GM19099 (cell line): ENCODE results near the gene CLIC2.
A peak's percentile ranks its signal among the peaks of the same experiment; 100 is the strongest.
"Not testable (repeated sequence)": the region's sequence is repeated elsewhere in the genome, so short reads cannot be mapped to it uniquely, and the experiment has no call there.

Source experiments
- POLR2A ChIP-seq: IDR thresholded peaks from 3 replicates; pipeline ENCODE4 v1.6.1; 2011; ENCODE audit warnings: low read depth; ENCODE audit not compliant: insufficient read length; ENCODE audit errors: extremely low read depth

CLIC2 gene

GRCh38 chrX:155334486-155335336 is at the start of gene CLIC2:
Gene CLIC2, minus strand, starts transcription at chrX:155334614. Its CDS starts 187 bp downstream, at chrX:155334427.
- no peak for TF ChIP-seq POLR2A

DNA sequence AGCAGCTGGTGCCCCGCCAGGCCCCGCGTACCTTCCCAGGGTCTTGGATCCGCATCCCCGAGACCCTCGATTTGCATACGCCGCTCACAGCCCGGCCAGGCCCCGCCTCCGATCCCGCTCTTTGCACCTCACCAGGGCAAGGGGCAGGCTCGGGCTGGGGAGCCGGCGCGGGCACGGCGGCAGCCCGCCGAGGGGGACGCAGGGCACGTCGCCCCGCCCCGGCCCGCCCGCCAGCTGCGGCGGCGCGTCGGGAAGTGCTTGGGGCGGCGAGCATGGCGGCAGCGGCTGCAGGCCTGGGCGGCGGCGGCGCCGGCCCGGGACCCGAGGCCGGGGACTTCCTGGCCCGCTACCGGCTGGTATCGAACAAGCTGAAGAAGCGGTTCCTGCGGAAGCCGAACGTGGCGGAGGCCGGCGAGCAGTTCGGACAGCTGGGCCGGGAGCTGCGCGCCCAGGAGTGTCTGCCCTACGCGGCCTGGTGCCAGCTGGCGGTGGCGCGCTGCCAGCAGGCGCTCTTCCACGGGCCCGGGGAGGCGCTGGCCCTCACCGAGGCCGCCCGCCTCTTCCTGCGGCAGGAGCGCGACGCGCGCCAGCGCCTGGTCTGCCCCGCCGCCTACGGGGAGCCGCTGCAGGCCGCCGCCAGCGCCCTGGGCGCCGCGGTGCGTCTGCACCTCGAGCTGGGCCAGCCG is 47.6 kb upstream of the CLIC2 start, which contains the start of gene F8A2:
Gene F8A2, plus strand, starts transcription at position 253 of the 686 bp plus-strand sequence. Its CDS starts 20 bp downstream, at position 273.
- not testable (repeated sequence) for TF ChIP-seq POLR2A

- no peak for TF ChIP-seq POLR2A
Measured at GRCh38 chrX:155333544-155334100, 792 bp downstream of the CLIC2 start.

DNA sequence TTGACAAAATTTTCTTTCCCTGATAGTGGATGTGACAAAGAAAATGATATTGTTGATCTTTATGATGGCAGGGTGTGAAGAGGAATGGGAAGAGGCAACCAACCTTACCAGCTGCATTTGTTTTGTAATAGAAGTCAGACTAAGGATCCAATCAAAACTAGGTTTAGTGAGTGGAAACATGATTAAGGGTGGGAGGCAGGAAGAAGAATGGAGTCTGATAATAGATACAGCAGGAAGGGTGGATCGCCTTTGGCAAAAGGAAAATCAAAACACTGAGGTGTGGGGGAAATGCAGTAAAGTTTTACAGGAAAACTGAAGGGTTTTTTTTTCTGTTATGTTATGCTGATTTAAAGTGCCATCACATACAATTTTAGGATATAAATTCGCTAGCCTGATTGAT is 3.4 kb downstream of the CLIC2 start:
- TF ChIP-seq POLR2A: no peak

DNA sequence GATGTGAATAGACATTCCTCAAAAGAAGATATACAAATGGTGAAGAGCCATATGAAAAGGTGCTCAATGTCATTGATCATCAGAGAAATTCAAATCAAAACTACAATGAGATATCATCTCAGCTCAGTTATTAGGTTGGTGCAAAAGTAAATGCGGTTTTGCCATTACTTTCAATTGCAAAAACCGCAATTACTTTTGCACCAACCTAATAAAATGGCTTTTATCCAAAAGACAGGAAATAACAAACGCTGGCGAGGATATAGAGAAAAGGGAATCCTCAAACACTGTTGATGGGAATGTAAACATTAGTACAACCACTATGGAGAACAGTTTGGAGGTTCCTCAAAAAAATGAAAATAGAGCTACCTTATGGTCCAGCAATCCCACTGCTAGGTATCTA is 5.1 kb downstream of the CLIC2 start:
- no peak for TF ChIP-seq POLR2A

- TF ChIP-seq POLR2A: no peak
Measured at GRCh38 chrX:155326610-155327009, 7.8 kb downstream of the CLIC2 start.

GRCh38 chrX:155314260-155314659 is 20.2 kb downstream of the CLIC2 start:
- TF ChIP-seq POLR2A: no peak

- TF ChIP-seq POLR2A: no peak
Measured at GRCh38 chrX:155313766-155314165, 20.6 kb downstream of the CLIC2 start.

DNA sequence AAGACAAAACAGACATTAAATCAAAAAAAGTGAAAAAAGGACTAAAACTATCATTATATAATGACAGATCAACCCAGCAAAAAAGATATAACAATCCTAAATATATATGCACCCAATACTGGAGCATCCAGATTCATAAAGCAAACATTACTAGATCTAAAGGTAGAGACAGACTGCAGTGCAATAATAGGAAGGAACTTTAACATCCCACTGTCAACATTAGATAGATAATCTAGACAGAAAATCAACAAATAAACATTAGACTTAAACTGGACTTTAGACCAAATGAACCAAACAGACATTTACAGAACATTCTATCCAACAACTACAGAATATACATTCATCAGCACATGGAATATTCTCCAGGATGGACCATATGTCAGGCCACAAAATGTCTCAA is 40.6 kb downstream of the CLIC2 start:
- no peak for TF ChIP-seq POLR2A

- TF ChIP-seq POLR2A: no peak
Measured at GRCh38 chrX:155279873-155280272, 54.5 kb downstream of the CLIC2 start.

GRCh38 chrX:155270969-155271368 is 63.4 kb downstream of the CLIC2 start:
- TF ChIP-seq POLR2A: no peak

GRCh38 chrX:155266439-155266838 is 68.0 kb downstream of the CLIC2 start:
- no peak for TF ChIP-seq POLR2A

GRCh38 chrX:155263854-155264628 is 70.4 kb downstream of the CLIC2 start, which contains the start of gene RAB39B:
Gene RAB39B, minus strand, starts transcription at chrX:155264491. Its CDS starts 203 bp downstream, at chrX:155264288.
- peak; percentile 47 for TF ChIP-seq POLR2A

DNA sequence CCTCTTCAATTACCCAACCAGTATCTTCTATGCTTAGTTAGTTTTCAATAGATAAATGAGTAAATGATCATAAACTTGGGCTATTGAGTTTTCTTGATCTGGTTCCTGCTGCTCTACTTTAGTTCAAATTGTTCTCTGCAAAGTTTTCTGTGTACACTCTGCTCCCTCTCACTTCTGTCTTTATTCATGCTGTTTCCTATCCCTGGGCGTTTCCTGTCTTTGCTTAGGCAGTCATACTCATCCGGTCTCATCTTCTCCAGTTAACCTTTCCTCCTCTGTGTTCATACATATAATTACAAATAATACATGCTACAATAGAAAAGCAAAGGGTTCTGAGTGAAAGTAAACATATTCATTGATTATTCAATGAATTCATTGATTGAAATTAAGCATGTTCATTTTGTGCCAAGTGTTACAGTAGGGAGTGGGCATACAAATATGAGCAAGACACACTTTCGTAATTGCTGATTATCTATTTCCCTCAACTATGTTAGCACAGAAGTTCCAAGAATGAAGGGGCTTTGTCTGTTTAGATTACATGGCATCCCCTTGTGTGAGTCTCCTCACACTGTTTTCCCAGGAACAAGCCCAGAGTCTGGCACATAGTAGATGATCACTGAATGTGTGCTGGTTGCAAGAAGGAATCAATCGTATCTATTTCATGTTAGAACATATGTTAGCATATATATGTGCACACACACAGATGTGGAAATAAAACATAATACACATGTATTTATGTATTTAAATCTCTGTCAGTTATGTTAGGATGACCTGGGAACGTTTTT is 71.3 kb downstream of the CLIC2 start:
- no peak for TF ChIP-seq POLR2A

- TF ChIP-seq POLR2A: no peak
Measured at GRCh38 chrX:155259752-155260151, 74.7 kb downstream of the CLIC2 start.

DNA sequence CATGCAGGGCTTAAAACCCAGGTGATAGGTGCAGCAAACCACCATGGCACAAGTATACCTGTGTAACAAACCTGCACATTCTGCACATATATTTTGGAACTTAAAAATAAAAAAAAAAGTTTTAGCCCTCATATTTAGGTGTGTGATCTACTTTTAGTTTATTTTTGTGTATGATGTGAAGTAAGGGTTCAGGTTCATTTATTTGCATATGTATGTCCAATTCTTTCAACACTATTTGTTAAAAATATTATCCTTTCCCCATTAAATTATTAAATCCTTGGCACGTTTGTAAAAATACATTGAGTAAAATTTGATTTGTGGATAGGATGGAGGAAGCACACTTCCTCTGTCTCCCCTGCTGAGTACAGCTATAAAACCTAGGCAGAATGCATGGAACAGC is 83.0 kb downstream of the CLIC2 start:
- TF ChIP-seq POLR2A: no peak
